ENCODE results near the gene POLE.

The POLE gene

GRCh38 chr12:132687211-132688164 is at the start of gene POLE, which contains the start of gene PXMP2:
Gene POLE, minus strand, starts transcription at chr12:132687342. Its CDS starts 27 bp downstream, at chr12:132687315.
Gene PXMP2, plus strand, starts transcription at chr12:132687587. Its CDS starts 84 bp downstream, at chr12:132687671.
- no peaks in the 10 kb centered on the region for H3K27me3 Mint-ChIP-seq
- H3K9me3 Mint-ChIP-seq (ENCODE audit: low read depth): no peaks in the 10 kb centered on the region
- H3K4me3 Mint-ChIP-seq: peak within 1 kb of the TSS; percentile 82
- H3K4me1 Mint-ChIP-seq (ENCODE audit: low read depth): peaks cover 23% of the 10 kb centered on the region
- peaks cover 4% of the 10 kb centered on the region for H3K36me3 Mint-ChIP-seq
- H3K27ac Mint-ChIP-seq: peak within 1 kb of the TSS; percentile 41

- Mint-ChIP-seq H3K36me3 (peaks cover 6% of the 10 kb centered on the region), H3K27me3 (no peaks in the 10 kb centered on the region), H3K4me1 (ENCODE audit: low read depth) (no peaks in the 10 kb centered on the region), H3K27ac (no peak overlapping the region), H3K4me3 (no peak overlapping the region), H3K9me3 (ENCODE audit: low read depth) (no peaks in the 10 kb centered on the region)
Measured at GRCh38 chr12:132736913-132737312, 49.8 kb upstream of the POLE start.

GRCh38 chr12:132736378-132736777 is 49.2 kb upstream of the POLE start:
- H3K9me3 Mint-ChIP-seq (ENCODE audit: low read depth): no peaks in the 10 kb centered on the region
- peaks cover 9% of the 10 kb centered on the region for H3K36me3 Mint-ChIP-seq
- no peaks in the 10 kb centered on the region for H3K4me1 Mint-ChIP-seq (ENCODE audit: low read depth)
- no peak overlapping the region for H3K27ac Mint-ChIP-seq
- no peaks in the 10 kb centered on the region for H3K27me3 Mint-ChIP-seq
- H3K4me3 Mint-ChIP-seq: no peak overlapping the region

- H3K27ac Mint-ChIP-seq: no peak overlapping the region
- H3K27me3 Mint-ChIP-seq: no peaks in the 10 kb centered on the region
- H3K4me3 Mint-ChIP-seq: no peak overlapping the region
- H3K36me3 Mint-ChIP-seq: peaks cover 9% of the 10 kb centered on the region
- no peaks in the 10 kb centered on the region for H3K4me1 Mint-ChIP-seq (ENCODE audit: low read depth)
- H3K9me3 Mint-ChIP-seq (ENCODE audit: low read depth): no peaks in the 10 kb centered on the region
Measured at GRCh38 chr12:132735496-132735895, 48.4 kb upstream of the POLE start.

- Mint-ChIP-seq H3K4me1 (ENCODE audit: low read depth) (no peaks in the 10 kb centered on the region), H3K27me3 (no peaks in the 10 kb centered on the region), H3K36me3 (peaks cover 9% of the 10 kb centered on the region), H3K4me3 (no peak overlapping the region), H3K27ac (no peak overlapping the region), H3K9me3 (ENCODE audit: low read depth) (no peaks in the 10 kb centered on the region)
Measured at GRCh38 chr12:132734206-132734605, 47.1 kb upstream of the POLE start.

GRCh38 chr12:132731574-132731973 is 44.4 kb upstream of the POLE start:
- H3K4me1 Mint-ChIP-seq (ENCODE audit: low read depth): no peaks in the 10 kb centered on the region
- no peaks in the 10 kb centered on the region for H3K9me3 Mint-ChIP-seq (ENCODE audit: low read depth)
- peaks cover 11% of the 10 kb centered on the region for H3K36me3 Mint-ChIP-seq
- H3K27ac Mint-ChIP-seq: no peak overlapping the region
- H3K4me3 Mint-ChIP-seq: no peak overlapping the region
- H3K27me3 Mint-ChIP-seq: no peaks in the 10 kb centered on the region

GRCh38 chr12:132730353-132730752 is 43.2 kb upstream of the POLE start:
- Mint-ChIP-seq H3K9me3 (ENCODE audit: low read depth) (no peaks in the 10 kb centered on the region), H3K36me3 (peaks cover 11% of the 10 kb centered on the region), H3K4me3 (no peak overlapping the region), H3K27me3 (no peaks in the 10 kb centered on the region), H3K4me1 (ENCODE audit: low read depth) (no peaks in the 10 kb centered on the region), H3K27ac (no peak overlapping the region)

GRCh38 chr12:132729541-132730320 is 42.6 kb upstream of the POLE start:
- H3K27ac Mint-ChIP-seq: no peak overlapping the region
- no peaks in the 10 kb centered on the region for H3K9me3 Mint-ChIP-seq (ENCODE audit: low read depth)
- H3K36me3 Mint-ChIP-seq: peaks cover 11% of the 10 kb centered on the region
- no peak overlapping the region for H3K4me3 Mint-ChIP-seq
- H3K27me3 Mint-ChIP-seq: no peaks in the 10 kb centered on the region
- H3K4me1 Mint-ChIP-seq (ENCODE audit: low read depth): no peaks in the 10 kb centered on the region

- no peak overlapping the region for H3K27ac Mint-ChIP-seq
- H3K4me1 Mint-ChIP-seq (ENCODE audit: low read depth): no peaks in the 10 kb centered on the region
- no peak overlapping the region for H3K4me3 Mint-ChIP-seq
- no peaks in the 10 kb centered on the region for H3K27me3 Mint-ChIP-seq
- H3K9me3 Mint-ChIP-seq (ENCODE audit: low read depth): no peaks in the 10 kb centered on the region
- peaks cover 9% of the 10 kb centered on the region for H3K36me3 Mint-ChIP-seq
Measured at GRCh38 chr12:132728502-132728901, 41.4 kb upstream of the POLE start.

GRCh38 chr12:132727091-132727794 is 40.1 kb upstream of the POLE start:
- H3K36me3 Mint-ChIP-seq: peaks cover 6% of the 10 kb centered on the region
- H3K9me3 Mint-ChIP-seq (ENCODE audit: low read depth): no peaks in the 10 kb centered on the region
- H3K27ac Mint-ChIP-seq: no peak overlapping the region
- no peaks in the 10 kb centered on the region for H3K4me1 Mint-ChIP-seq (ENCODE audit: low read depth)
- no peaks in the 10 kb centered on the region for H3K27me3 Mint-ChIP-seq
- H3K4me3 Mint-ChIP-seq: no peak overlapping the region

GRCh38 chr12:132726386-132726785 is 39.2 kb upstream of the POLE start:
- H3K9me3 Mint-ChIP-seq (ENCODE audit: low read depth): no peaks in the 10 kb centered on the region
- no peak overlapping the region for H3K4me3 Mint-ChIP-seq
- peaks cover 2% of the 10 kb centered on the region for H3K36me3 Mint-ChIP-seq
- no peaks in the 10 kb centered on the region for H3K27me3 Mint-ChIP-seq
- H3K4me1 Mint-ChIP-seq (ENCODE audit: low read depth): no peaks in the 10 kb centered on the region
- no peak overlapping the region for H3K27ac Mint-ChIP-seq

GRCh38 chr12:132724506-132725241 is 37.5 kb upstream of the POLE start:
- H3K4me1 Mint-ChIP-seq (ENCODE audit: low read depth): no peaks in the 10 kb centered on the region
- H3K4me3 Mint-ChIP-seq: no peak overlapping the region
- no peaks in the 10 kb centered on the region for H3K9me3 Mint-ChIP-seq (ENCODE audit: low read depth)
- peaks cover 2% of the 10 kb centered on the region for H3K36me3 Mint-ChIP-seq
- H3K27me3 Mint-ChIP-seq: no peaks in the 10 kb centered on the region
- no peak overlapping the region for H3K27ac Mint-ChIP-seq

- no peak overlapping the region for H3K4me3 Mint-ChIP-seq
- H3K27me3 Mint-ChIP-seq: no peaks in the 10 kb centered on the region
- peak overlapping the region; percentile 22 for H3K27ac Mint-ChIP-seq
- H3K36me3 Mint-ChIP-seq: peaks cover 1% of the 10 kb centered on the region
- no peaks in the 10 kb centered on the region for H3K4me1 Mint-ChIP-seq (ENCODE audit: low read depth)
- H3K9me3 Mint-ChIP-seq (ENCODE audit: low read depth): no peaks in the 10 kb centered on the region
Measured at GRCh38 chr12:132723764-132724140, 36.6 kb upstream of the POLE start.

- H3K36me3 Mint-ChIP-seq: no peaks in the 10 kb centered on the region
- no peaks in the 10 kb centered on the region for H3K27me3 Mint-ChIP-seq
- no peak overlapping the region for H3K4me3 Mint-ChIP-seq
- peak overlapping the region; percentile 22 for H3K27ac Mint-ChIP-seq
- H3K4me1 Mint-ChIP-seq (ENCODE audit: low read depth): no peaks in the 10 kb centered on the region
- H3K9me3 Mint-ChIP-seq (ENCODE audit: low read depth): no peaks in the 10 kb centered on the region
Measured at GRCh38 chr12:132723015-132723763, 36.0 kb upstream of the POLE start.

All from activated naive CD8-positive, alpha-beta T cell (primary cell).